ENCODE measurements around the gene HOXD13.

Gene HOXD13

GRCh38 chr2:176099159-176099727 lies 6.7 kb downstream of the HOXD13 start:
- TF ChIP-seq GLIS3 (CRISPR knock-in tag; IDR thresholded peaks at IDR 0.05) (no peak), TCF4 (CRISPR knock-in tag; IDR thresholded peaks at IDR 0.05; ENCODE audit: borderline replicate concordance) (no peak), CSRNP3 (CRISPR knock-in tag; IDR thresholded peaks at IDR 0.05) (no peak), ISL1 (CRISPR knock-in tag; IDR thresholded peaks at IDR 0.05) (no peak), PPARA (CRISPR knock-in tag; IDR thresholded peaks at IDR 0.05; ENCODE audit: borderline replicate concordance) (no peak), ZFP3 (CRISPR knock-in tag; IDR thresholded peaks at IDR 0.05) (no peak), CREB5 (CRISPR knock-in tag; IDR thresholded peaks at IDR 0.05; ENCODE audit: low read depth) (no peak), ARNTL (CRISPR knock-in tag; IDR thresholded peaks at IDR 0.05; ENCODE audit: borderline replicate concordance, low read depth) (no peak), ZNF8 (CRISPR knock-in tag; IDR thresholded peaks at IDR 0.05) (no peak), ZFP30 (CRISPR knock-in tag; IDR thresholded peaks at IDR 0.05) (no peak), ESRRG (CRISPR knock-in tag; IDR thresholded peaks at IDR 0.05) (no peak), CSDC2 (CRISPR knock-in tag; IDR thresholded peaks at IDR 0.05) (no peak), OSR1 (CRISPR knock-in tag; IDR thresholded peaks at IDR 0.05) (no peak), TSHZ2 (CRISPR knock-in tag; IDR thresholded peaks at IDR 0.05) (no peak), POU6F1 (CRISPR knock-in tag; IDR thresholded peaks at IDR 0.05; ENCODE audit: borderline replicate concordance, low read depth) (no peak), ZNF70 (CRISPR knock-in tag; IDR thresholded peaks at IDR 0.05) (no peak)

GRCh38 chr2:176099728-176100546 lies 7.4 kb downstream of the HOXD13 start, which contains the start of gene HOXD12:
HOXD12 (plus strand) TSS chr2:176099795; CDS start chr2:176099802, 7 bp downstream.
- TF ChIP-seq PATZ1 (CRISPR knock-in tag; IDR thresholded peaks at IDR 0.05; ENCODE audit: borderline replicate concordance) (no peak), ZFP30 (CRISPR knock-in tag; IDR thresholded peaks at IDR 0.05) (no peak)
- ATAC-seq, result no peak

More at GRCh38 chr2:176099159-176099727, 6.7 kb downstream of the HOXD13 start:
- no peak for ATAC-seq

- no peak for ATAC-seq
- TF ChIP-seq BACH2 (CRISPR knock-in tag; IDR thresholded peaks at IDR 0.05; ENCODE audit: borderline replicate concordance) (no peak), ARNTL (CRISPR knock-in tag; IDR thresholded peaks at IDR 0.05; ENCODE audit: borderline replicate concordance, low read depth) (no peak), GLIS3 (CRISPR knock-in tag; IDR thresholded peaks at IDR 0.05) (no peak), TSHZ2 (CRISPR knock-in tag; IDR thresholded peaks at IDR 0.05) (no peak), CREB5 (CRISPR knock-in tag; IDR thresholded peaks at IDR 0.05; ENCODE audit: low read depth) (no peak), ZNF8 (CRISPR knock-in tag; IDR thresholded peaks at IDR 0.05) (no peak), ZC3H10 (CRISPR knock-in tag; IDR thresholded peaks at IDR 0.05) (no peak), POU6F1 (CRISPR knock-in tag; IDR thresholded peaks at IDR 0.05; ENCODE audit: borderline replicate concordance, low read depth) (no peak)
Measured at GRCh38 chr2:176100547-176101140, 8.1 kb downstream of the HOXD13 start.
